ENCODE measurements around the gene KLHL22. TPM values are rescaled to one million over a fixed set of nuclear protein-coding genes. Genes with fewer than 3 reads are reported as not detected.
A peak's percentile ranks its signal among the peaks of the same experiment; 100 is the strongest.

The KLHL22 gene
- total and polyA plus RNA-seq, 2 of the 13 experiments (the other 11 are each of a cell fraction or from before 2014, with no cell fraction given), result 10.9 to 14.8 TPM

GRCh38 chr22:20523086-20523983, 27.7 kb upstream of the KLHL22 start:
- ATAC-seq, result peak; percentile 33; the same call in 2 of the 3 replicates
- FAIRE-seq, result no peak
- peaks cover 15 to 56% of the 10 kb centered on the region in 2 experiments for H3K36me3 ChIP-seq (replicated peaks in 1 of 2; ENCODE audit: control insufficient read depth in 1 of 2, insufficient read depth in 2 of 2, low read length in 2 of 2)
- no peak for DNase-seq (ENCODE audit: low spot score)
- BruUV-seq (replicated peaks), result no TSS peak
- ChIA-PET CTCF (ENCODE audit: low intra/inter-chr PET ratio, low total read pairs) (interaction anchor here (1.3 kb wide), 1 partner anchor 41 kb away, joined by 3 read pairs; no protein-coding TSS in a partner anchor), POLR2A (interaction anchor here (1.0 to 1.6 kb wide), 3 partner anchors 14 to 30 kb away, joined by 4 to 6 read pairs (median 4); no protein-coding TSS in a partner anchor)
- 57% methylated on average over 6 of the region's 7 CpGs for WGBS (ENCODE audit: low lambda C conversion rate)
- H3K9ac ChIP-seq (ENCODE audit: insufficient read depth, low read depth, low read length), result peak overlapping the region; percentile 43; the same call in 1 of the 2 replicates
- H3K79me2 ChIP-seq (ENCODE audit: insufficient read depth, low read length), result peaks cover 79% of the 10 kb centered on the region
- H3K9me3 ChIP-seq (ENCODE audit: low read length), result no peaks in the 10 kb centered on the region
- no peaks in the 10 kb centered on the region for H3K27me3 ChIP-seq (ENCODE audit: control insufficient read depth in 1 of 2, insufficient read depth in 2 of 2, low read length in 2 of 2)
- TF ChIP-seq ARID2 (CRISPR knock-in tag; IDR thresholded peaks at IDR 0.05; ENCODE audit: borderline replicate concordance) (no peak), REL (CRISPR knock-in tag; conservative IDR thresholded peaks at IDR 0.05) (no peak), PHF20 (CRISPR knock-in tag; IDR thresholded peaks at IDR 0.05) (no peak), HMG20B (CRISPR knock-in tag; conservative IDR thresholded peaks at IDR 0.05) (no peak), ZNF7 (CRISPR knock-in tag; IDR thresholded peaks at IDR 0.05) (no peak), ZNF784 (CRISPR knock-in tag; IDR thresholded peaks at IDR 0.05; ENCODE audit: borderline replicate concordance) (no peak), MTA3 (CRISPR knock-in tag; IDR thresholded peaks at IDR 0.05) (no peak), ZBTB7A (CRISPR knock-in tag; IDR thresholded peaks at IDR 0.05) (no peak), NPAS2 (CRISPR knock-in tag; IDR thresholded peaks at IDR 0.05; ENCODE audit: borderline replicate concordance) (no peak)
- H2AFZ ChIP-seq (ENCODE audit: low read length), result no peak overlapping the region
- H3K4me2 ChIP-seq (ENCODE audit: low read depth, low read length), result peak overlapping the region; percentile 29
- H3K27ac ChIP-seq (ENCODE audit: extremely low read length, insufficient read depth, low read length), result peak overlapping the region; percentile 63
- H3K4me1 ChIP-seq (ENCODE audit: insufficient read depth, low read length), result peaks cover 37% of the 10 kb centered on the region
- H3K4me3 ChIP-seq (replicated peaks in 1 of 3; ENCODE audit: insufficient read depth in 1 of 3, low read depth in 2 of 3, low read length in 3 of 3), result 0 out of 6 replicates have a peak overlapping the region, but pooled peaks of 1 of the 3 experiments have one; percentile 6
- peaks cover 44% of the 10 kb centered on the region for H4K20me1 ChIP-seq (ENCODE audit: insufficient read depth, low read length)
- in situ Hi-C loops (cut with HindIII; ENCODE audit: extremely low pct_ligation_motif_present, low pct_unique_long_range_greater_than_20kb), result no loop called here
- intact Hi-C loops (cut with micrococcal nuclease; ENCODE audit: unreplicated experiment), result no loop called here

All from HepG2 (cell line).